ENCODE measurements around the gene PER2.

- TF ChIP-seq CTCF (tag by site-specific recombination; IDR thresholded peaks at IDR 0.05) = no peak
- no peak for TF ChIP-seq ZBTB7A (tag by site-specific recombination; IDR thresholded peaks at IDR 0.05; ENCODE audit: low read depth)
- TF ChIP-seq AEBP2 (tag by site-specific recombination; IDR thresholded peaks at IDR 0.05; ENCODE audit: borderline replicate concordance) = no peak
- no peak for TF ChIP-seq ZNF24 (tag by site-specific recombination; IDR thresholded peaks at IDR 0.05)
- TF ChIP-seq YY1 (tag by site-specific recombination; IDR thresholded peaks at IDR 0.05) = no peak
- TF ChIP-seq ELK4 (IDR thresholded peaks at IDR 0.05; ENCODE audit: borderline replicate concordance, low read depth, low read length) = no peak
- TF ChIP-seq TCF7L2 (IDR thresholded peaks at IDR 0.05; ENCODE audit: borderline replicate concordance, low read depth, low read length) = no peak
These were observed 84.3 kb downstream of the PER2 start for GRCh38 chr2:238203973-238204683.

Measured in HEK293 (cell line).